Inferior parietal cortex (tissue), 1 donor: ENCODE measurements around the gene UTP18.
"Not testable (repeated sequence)": the region's sequence is repeated elsewhere in the genome, so short reads cannot be mapped to it uniquely, and the experiment has no call there.

ENCODE experiments used
- DNase-seq: peaks from one replicate; pipeline ENCODE4 v3.0.0-alpha.2; 2016; ENCODE audit errors: extremely low spot score

The UTP18 gene

GRCh38 chr17:51258756-51259563 is 1.4 kb upstream of the UTP18 start:
- DNase-seq = peak; percentile 5

- DNase-seq = peak; percentile 99
These were observed 646 bp upstream of the UTP18 start, which contains the start of gene MBTD1 for GRCh38 chr17:51259564-51260236. MBTD1 (minus strand) TSS chr17:51260049; CDS start chr17:51225161, 34,888 bp downstream.

GRCh38 chr17:51261024-51261963 is 948 bp downstream of the UTP18 start:
- DNase-seq = peak; percentile 39

GRCh38 chr17:51263006-51263405 is 2.7 kb downstream of the UTP18 start:
- DNase-seq = no peak

DNA sequence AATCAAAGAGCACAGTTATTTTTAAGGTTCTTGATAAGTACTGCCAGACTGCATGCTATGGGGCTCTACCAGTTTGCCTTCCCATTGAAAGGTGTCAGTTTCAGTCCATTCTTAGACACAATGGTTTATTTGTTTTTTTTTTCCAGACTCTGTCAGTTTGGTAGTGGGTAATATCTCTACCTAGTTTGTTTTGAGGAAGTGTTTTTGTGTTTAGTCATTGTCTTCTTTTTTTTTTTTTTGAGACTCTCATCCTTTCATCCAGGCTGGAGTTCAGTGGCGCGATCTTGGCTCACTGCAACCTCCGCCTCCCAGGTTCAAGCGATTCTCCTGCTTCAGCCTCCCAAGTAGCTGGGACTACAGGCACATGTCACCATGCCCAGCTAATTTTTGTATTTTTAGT is 4.1 kb downstream of the UTP18 start:
- not testable (repeated sequence) for DNase-seq

DNA sequence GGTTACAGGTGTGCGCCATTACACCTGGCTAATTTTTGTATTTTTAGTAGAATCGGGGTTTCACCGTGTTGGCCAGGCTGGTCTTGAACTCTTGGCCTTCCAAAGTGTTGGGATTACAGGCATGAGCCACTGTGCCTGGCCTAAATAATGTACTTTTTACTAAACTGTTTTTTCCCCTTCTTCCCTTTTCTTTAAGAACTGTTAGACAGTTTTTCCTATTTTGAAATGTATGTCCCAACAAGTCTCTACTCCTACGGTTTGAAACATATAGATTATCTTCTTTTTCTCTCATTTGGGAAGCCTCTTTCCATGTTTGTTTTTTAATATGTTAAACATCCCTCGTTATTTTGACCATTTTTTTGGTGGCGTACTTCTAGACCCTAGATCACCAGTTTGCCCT is 9.6 kb downstream of the UTP18 start:
- DNase-seq = no peak

DNA sequence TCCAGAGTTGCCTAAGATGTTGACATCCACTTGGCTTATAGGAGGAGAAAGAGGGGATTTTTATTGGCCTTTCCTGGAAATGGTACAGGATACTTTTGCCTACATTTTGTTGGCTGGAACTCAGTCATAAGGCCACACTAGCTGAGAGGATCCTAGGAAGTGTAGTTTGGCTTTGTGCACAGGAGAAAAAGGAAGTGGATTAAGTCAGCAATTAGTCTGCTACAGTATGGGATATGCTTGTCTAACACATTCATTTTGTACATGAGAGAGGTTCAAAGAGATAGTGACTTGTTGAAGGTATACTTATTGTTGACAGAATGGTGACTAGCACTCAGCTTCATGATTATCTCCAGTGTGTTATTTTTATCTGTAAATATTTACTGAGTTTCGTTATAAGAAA is 10.3 kb downstream of the UTP18 start:
- no peak for DNase-seq

- DNase-seq = no peak
These were observed 12.5 kb downstream of the UTP18 start for GRCh38 chr17:51272812-51273211.

- DNase-seq = no peak
These were observed 15.0 kb downstream of the UTP18 start for GRCh38 chr17:51275381-51275780.

DNA sequence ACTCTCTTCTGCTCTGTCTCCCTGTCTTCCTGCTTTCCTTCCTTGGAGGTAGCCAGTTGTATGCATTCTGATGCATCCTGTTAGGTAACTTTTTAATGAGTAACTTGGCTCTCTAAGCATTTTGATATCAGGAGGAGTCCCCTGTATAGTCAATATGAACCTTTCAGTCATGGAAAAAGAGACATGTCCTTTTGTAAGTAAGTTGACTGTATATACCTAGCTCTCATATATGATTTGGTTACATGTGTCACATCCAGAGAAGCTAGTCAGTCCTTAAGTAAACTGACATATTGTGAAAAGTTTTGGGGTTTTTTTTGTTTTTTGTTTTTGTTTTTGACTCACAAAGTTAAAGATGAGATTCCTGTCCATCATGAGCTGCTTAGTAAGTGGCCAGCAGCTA is 18.8 kb downstream of the UTP18 start:
- no peak for DNase-seq

DNA sequence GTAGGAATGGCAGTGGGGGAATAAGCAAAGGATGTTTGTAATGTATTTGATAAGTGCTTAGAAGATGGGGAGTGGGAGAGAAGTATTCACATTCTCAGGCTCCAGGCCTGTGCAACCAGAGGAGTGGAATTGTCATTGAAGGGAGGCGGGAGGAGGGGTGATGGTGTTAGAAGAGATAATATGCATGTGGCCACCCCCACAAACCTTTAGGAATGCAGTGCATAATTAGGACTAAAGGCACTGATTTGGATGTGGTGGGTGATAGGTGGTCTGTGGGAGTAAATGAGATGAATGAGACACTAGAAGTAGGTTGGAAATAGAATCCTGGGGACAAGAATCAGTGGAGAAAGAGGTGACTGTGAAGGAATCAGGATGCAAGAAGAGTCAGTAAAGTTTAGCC is 27.1 kb downstream of the UTP18 start:
- no peak for DNase-seq

- no peak for DNase-seq
These were observed 29.4 kb downstream of the UTP18 start for GRCh38 chr17:51289696-51290111.

GRCh38 chr17:51294338-51294737 is 34.0 kb downstream of the UTP18 start:
- not testable (repeated sequence) for DNase-seq

DNA sequence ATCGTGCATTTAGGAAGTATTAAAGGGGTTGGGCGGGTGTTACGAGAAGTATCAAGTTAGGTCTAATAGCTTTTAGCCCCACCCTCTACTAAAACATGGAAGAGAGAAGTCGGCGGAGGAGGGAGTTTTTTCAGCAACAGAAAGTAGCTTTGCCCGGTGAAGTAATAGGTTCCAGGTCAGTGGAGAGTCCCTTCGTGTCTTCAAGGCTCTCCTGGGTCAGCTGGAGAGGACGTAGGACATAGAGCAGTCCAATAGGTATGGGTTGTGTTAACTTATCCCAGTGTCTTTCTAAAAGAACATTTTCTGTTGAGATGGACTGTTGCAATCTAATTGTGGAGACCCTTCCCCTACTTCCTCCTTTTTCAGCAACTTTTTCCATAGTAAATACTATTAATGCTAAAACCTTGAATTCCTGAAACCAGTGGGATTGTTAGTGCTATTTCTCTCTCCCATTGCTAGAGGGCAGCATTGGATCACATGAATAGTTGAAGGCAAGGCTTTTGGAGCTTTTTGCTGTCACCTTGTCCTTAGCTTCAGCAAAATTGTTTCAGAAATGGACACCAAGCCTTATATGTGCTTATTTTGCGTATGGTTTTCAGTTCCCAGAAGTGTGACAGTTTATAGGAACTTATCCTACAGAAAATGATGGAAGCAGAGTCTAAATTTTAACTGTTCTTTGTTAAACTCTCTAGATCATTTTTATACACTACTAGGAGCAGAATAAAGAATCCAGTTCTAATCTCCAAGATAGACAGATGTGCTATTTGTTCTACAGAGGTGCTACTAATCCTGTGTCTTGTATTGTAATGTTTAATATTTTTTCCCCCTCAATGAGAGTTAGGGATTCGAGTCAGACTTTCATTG is 38.4 kb downstream of the UTP18 start:
- DNase-seq = peak; percentile 88

DNA sequence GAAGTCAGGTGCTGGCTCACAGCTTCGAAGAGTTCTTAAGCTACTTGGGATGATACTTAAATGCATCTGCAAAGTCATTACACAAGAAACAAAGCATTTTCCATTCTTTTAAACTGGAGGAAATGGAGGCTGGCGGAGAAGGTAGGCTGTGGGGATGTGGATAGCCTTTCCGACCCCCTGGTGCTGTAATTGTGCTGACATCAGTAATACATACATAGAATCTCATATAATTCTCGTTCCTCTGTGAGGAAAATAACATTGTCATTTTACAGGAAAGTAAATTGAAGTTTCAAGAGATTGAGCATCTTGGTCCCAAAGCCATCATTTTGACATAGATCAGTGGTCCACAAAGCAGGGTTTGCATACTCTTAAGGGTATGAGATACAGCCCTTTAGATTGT is 39.5 kb downstream of the UTP18 start:
- no peak for DNase-seq

- DNase-seq = no peak
These were observed 44.8 kb downstream of the UTP18 start for GRCh38 chr17:51305182-51305581.

DNA sequence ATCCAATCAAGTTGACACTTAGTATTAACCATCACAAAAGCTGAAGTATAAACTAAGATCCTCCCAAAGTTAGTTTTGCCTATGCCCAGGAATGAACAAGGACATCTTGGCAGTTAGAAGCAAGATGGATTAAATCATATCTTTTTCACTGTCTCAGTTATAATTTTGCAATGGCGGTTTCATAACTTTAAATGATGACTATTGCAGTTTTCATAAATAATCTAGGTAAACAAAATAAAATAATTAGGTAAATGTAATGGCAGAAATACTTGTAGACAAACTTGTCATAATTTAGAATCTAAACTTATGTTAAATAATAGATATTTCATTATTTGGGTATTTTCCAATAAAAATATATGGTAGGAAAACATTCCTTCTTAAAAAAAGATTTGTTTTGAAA is 51.7 kb downstream of the UTP18 start:
- DNase-seq = not testable (repeated sequence)

GRCh38 chr17:51319186-51319585 is 58.8 kb downstream of the UTP18 start:
- DNase-seq = no peak

DNA sequence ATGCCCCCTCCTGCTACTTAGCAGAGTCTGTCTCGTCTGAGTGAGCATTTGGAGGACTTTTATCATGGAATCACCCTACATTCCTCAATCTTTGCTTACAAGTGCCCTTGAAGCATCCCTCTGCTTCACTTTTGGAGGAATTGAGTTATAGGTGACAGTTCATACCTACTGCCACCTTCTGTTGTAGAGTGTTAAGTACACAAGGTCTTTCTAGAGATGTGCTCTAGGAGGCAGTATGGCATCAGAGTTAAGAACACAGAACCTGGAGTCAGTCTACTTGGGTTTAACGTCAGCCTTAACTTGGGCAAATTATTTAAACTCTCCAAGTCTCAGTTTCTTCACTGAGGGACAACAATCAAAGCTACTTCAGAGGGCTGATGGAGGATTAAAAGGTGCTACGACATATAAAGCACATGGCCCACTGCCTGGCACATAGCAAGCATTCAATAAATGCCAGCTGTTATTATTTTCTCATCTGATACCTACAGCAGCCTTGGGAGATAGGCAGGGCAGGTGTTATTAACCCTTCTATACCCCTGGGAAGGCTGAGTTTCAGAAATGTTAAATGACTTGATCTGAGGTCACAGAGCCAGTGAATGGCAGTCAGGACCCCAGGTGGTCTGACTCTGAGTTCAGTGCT is 62.2 kb downstream of the UTP18 start:
- peak; percentile 72 for DNase-seq

GRCh38 chr17:51325471-51325870 is 65.1 kb downstream of the UTP18 start:
- DNase-seq = no peak
